Measurements from ENCODE around the gene SLX1A.
A peak's percentile ranks its signal among the peaks of the same experiment; 100 is the strongest.
"Not testable (repeated sequence)": the region's sequence is repeated elsewhere in the genome, so short reads cannot be mapped to it uniquely, and the experiment has no call there.

Gene SLX1A

DNA sequence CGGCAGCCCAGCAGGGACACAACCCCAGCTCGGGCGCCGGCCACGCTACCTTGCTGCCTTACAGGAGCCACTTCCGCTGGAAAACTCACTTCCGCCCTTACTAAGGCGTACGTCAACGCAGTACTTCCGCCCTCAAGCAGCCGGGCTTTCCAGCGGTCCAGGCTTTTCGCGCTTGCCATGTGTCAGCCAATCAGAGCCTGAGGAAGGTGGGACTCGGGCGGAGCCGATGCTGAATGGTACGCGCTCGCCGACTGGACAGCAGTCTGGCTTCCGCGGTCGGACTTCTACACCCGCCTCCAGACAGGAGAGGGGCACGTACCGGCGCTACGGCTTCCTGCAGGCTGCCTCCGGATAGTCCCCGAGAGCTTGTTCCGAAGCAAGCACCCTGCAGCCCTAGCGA is at the start of gene SLX1A, which contains the start of gene BOLA2B:
Gene SLX1A, plus strand, starts transcription at position 261 of the 400 bp plus-strand sequence. CDS start 210 bp downstream, outside the sequence.
Gene BOLA2B, minus strand, starts transcription at position 52 of the 400 bp plus-strand sequence. CDS start 71 bp downstream, outside the sequence.
- DNase-seq, result not testable (repeated sequence)

DNA sequence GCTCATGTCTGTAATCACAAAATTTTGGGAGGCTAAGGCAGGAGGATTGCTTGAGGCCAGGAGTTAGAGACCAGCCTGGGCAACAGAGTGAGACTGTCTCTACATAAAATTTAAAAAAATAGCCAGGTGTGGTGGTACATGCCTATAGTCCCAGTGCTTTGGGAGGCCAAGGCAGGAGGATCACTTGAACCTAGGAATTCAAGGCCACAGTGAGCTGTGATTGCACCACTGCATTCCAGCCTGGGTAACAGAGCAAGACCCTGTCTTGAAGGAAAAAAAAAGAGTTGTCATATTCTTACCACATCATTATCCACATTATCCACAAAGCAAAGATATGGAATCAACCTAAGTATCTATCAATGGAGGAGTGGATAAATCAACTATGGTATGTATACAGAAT is 49.7 kb upstream of the SLX1A start:
- no peak for DNase-seq

DNA sequence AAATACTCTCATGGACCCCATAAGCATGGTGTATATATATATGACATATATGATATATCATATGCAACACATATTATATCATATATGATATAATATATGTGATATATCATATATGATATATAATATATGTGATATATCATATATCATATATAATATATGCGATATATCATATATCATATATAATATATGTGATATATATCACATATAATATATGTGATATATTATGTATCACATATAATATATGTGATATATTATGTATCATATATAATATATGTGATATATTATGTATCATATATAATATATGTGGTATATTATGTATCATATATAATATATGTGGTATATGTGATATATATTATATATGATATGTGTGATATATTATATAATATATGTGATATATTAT is 48.8 kb upstream of the SLX1A start:
- DNase-seq, result no peak

DNA sequence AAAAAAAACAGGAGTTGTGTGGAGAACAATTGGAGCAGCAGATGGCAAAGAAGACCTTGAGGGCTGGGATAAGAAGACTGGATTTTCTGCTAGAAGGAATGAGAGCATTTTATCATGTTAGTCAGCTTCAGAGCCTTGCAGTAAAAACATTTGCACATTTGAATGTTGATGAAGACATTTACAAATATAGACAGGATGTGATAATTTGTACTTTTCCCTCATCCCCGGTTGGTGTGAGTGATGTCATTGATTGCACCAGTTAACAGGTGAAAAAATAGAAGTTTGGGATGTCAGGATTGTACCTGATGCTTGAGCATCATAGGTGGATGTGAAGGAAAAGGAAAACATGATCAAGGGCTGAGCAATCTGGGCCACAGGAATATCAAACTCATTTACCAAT is 48.0 kb upstream of the SLX1A start:
- no peak for DNase-seq

DNA sequence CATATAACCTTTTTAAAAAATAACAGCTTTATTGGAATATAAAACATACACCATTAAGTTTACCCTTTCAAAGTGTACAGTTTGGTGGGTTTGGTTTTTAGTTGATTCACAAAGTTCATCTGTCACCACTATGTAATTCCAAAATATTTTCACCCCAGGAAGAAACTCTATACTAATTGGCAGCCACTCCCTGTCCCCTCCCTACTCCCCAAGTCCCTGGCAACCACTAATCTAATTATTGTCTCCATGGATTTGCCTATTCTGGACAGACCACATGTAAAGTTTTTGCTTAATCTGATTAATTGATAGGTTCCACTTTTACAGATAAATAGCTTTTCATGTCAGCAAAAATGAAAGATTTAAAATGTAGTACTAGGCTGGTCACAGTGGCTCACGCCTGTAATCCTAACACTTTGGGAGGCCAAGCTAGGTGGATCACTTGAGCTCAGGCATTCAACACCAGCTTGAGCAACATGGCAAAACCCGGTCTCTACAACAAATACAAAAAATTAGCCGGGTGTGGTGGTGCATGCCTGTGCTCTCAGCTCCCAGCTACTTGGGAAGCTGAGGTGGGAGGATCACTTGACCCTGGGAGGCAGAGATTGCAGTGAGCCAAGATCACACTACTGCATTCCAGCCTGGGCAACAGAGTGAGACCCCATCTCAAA is 45.7 kb upstream of the SLX1A start:
- DNase-seq, result no peak

DNA sequence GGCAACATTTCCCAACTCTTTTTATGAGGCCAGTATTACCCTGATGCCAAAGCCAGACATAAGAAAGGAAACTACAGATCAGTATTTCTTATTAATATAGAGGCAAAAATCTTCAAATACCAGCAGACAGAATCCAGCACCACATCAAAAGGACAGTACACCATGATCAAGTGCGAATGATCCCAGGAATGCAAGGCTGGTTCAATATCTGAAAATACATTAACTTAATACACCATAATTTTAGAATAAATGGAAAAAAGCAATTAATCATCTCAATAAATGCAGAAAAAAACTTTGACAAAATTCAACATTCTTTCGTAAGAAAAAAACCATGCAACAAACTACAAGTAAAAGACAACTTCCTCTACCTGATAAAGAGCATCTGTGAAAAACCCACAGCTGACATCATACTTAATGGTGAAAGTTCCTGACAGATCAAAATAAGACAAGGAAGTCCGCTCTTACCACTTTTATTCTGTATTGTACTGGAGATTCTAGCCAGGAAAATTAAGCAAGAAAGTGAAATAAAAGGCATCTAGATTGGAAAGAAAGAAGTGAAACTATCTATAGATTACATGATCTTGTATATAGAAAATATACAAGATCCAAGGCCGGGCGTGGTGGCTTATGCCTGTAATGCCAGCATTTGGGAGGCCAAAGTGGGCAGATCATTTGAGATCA is 44.3 kb upstream of the SLX1A start:
- peak; percentile 83 for DNase-seq

DNA sequence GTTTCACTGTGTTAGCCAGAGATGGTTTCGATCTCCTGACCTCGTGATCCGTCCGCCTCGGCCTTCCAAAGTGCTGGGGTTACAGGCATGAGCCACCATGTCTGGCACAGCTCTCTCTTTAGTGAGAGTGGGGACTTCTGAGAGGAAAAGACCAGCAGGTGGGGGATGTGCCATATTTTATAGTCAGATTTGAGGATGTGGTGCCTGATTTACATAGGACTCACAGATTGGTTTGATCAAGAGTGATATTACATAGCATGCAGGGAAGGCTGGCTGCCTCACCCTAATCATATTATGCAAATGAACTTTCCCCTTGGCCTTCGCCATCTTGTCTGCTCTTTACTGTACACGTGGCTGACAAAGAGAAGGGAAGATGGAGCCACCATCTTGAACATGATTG is 42.6 kb upstream of the SLX1A start:
- DNase-seq, result no peak

DNA sequence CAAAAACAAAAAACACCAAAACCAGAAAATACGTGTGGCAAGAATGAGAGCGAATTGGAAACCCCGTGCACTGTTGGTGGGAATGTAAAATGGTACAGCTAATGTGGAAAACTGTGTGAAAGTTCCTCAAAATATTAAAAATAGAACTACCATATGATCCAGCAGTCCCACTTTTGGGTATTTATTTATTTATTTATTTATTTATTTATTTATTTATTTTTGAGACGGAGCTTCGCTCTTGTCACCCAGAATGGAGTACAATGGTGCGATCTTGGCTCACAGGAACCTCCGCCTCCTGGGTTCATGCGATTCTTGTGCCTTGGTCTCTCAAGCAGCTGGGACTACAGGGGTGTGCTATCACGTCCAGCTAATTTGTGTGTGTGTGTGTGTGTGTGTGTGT is 41.2 kb upstream of the SLX1A start:
- no peak for DNase-seq

DNA sequence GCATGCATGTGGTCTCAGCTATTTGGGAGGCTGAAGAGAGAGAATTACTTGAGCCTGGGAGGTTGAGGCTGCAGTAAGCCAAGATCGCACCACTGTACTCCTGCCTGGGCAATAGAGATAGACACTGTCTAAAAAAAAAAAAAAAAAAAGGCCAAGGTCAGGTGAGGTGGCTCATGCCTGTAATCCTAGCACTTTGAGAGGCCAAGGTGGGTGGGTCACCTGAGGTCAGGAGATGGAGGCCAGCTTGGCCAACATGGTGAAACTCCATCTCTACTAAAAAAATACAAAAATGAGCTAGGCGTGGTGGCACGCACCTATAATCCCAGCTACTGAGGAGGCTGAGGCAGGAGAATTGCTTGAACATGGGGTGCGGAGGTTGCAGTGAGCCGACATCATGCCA is 38.5 kb upstream of the SLX1A start:
- DNase-seq, result no peak

DNA sequence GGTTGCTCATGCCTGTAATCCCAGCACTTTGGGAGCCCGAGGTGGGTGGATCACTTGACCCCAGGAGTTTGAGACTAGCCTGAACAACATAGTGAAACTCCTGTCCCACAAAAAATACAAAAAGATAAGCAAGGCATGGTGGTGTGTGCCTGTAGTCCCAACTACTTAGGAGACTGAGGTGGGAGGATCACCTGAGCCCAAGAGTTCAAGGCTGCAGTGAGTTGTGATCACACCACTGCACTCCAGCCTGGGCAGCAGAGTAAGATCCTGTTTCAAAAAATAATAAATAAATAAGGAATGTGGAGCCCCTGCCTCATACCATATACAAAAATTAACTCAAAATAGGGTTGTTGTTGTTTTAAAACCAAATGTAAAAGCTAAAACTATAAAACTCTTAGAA is 36.5 kb upstream of the SLX1A start:
- DNase-seq, result no peak

DNA sequence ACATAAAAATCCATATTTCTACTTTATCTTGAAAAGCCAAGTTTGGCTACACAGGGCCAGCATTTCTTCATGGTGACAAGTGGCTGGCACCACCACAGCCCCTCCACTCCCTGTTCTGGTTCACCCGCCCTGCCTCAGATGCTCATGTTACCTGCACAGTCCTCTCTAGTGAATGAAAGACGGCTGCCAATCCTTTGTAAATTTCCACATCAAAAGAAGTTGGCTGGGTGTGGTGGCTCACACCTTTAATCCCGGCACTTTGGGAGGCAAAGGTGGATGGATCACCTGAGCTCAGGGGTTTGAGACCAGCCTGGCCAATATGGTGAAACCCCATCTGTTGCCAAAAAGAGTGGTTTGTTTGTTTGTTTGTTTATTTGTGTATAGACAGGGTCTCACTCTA is 30.1 kb upstream of the SLX1A start:
- DNase-seq, result no peak

DNA sequence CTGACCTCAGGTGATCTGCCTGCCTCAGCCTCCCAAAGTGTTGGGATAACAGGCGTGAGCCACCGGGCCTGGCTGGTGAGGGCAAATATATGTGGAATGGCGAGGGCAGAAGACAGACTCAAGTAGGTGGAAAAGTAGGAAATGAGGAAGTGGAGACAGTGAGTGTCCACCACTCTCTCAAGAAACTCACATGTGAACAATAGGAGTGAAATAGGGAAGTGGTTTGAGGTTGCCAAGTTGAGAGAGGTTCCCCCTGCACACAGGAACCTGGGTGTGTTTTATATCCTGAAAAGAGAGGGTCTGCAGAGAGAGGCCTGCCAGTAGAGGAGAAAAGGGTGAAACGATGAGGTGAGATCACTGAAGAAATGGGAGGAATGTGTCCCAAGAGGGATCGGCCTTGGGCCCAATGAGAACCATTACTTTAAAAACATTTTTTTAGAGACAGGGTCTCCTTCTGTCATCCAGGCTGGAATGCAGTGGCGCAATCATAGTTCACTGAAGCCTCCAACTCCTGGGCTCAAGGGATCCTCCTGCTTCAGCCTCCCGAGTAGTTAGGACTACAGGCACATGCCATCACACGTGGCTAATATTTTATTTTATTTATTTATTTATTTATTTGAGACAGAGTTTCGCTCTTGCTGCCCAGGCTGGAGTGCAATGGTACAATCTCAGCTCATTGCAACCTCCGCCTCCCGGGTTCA is 27.3 kb upstream of the SLX1A start:
- peak; percentile 91 for DNase-seq

DNA sequence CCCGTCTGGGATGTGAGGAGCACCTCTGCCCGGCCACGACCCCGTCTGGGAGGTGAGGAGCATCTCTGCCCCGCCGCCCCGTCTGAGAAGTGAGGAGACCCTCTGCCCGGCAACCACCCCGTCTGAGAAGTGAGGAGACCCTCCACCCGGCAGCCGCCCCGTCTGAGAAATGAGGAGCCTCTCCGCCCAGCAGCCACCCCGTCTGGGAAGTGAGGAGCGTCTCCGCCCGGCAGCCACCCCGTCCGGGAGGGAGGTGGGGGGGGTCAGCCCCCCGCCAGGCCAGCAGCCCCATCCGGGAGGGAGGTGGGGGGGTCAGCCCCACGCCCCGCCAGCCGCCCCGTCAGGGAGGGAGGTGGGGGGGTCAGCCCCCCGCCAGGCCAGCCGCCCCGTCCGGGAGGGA is 24.9 kb upstream of the SLX1A start:
- DNase-seq, result not testable (repeated sequence)

DNA sequence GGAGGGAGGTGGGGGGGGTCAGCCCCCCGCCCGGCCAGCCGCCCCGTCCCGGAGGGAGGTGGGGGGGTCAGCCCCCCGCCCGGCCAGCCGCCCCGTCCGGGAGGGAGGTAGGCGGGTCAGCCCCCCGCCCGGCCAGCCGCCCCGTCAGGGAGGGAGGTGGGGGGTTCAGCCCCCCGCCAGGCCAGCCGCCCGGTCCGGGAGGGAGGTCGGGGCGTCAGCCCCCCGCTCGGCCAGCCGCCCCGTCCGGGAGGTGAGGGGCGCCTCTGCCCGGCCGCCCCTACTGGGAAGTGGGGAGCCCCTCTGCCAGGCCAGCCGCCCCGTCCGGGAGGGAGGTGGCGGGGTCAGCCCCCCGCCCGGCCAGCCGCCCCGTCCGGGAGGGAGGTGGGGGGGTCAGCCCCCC is 24.3 kb upstream of the SLX1A start:
- not testable (repeated sequence) for DNase-seq

DNA sequence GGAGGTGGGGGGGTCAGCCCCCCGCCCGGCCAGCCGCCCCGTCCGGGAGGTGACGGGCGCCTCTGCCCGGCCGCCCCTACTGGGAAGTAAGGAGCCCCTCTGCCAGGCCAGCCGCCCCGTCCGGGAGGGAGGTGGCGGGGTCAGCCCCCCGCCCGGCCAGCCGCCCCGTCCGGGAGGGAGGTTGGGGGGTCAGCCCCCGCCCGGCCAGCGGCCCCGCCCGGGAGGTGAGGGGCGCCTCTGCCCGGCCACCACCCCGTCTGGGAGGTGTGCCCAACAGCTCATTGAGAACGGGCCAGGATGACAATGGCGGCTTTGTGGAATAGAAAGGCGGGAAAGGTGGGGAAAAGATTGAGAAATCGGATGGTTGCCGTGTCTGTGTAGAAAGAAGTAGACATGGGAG is 23.5 kb upstream of the SLX1A start:
- DNase-seq, result not testable (repeated sequence)

DNA sequence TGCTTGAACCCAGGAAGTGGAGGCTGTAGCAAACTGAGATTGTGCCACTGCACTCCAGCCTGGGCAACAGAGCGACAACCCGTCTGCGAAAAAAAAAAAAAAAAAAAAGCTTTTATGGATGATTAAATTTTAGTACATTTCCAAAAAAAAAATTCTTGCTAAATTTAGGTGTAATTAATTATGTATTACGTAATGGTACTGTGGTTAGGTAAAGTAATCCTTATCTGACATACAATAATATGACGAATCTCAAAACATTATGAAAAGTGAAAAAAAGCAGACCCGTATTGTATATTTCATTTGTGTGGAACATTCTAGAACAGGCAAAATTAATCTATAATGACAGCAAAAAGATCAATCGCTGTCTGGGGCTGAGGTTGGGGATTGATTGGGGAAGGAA is 20.6 kb upstream of the SLX1A start:
- no peak for DNase-seq

DNA sequence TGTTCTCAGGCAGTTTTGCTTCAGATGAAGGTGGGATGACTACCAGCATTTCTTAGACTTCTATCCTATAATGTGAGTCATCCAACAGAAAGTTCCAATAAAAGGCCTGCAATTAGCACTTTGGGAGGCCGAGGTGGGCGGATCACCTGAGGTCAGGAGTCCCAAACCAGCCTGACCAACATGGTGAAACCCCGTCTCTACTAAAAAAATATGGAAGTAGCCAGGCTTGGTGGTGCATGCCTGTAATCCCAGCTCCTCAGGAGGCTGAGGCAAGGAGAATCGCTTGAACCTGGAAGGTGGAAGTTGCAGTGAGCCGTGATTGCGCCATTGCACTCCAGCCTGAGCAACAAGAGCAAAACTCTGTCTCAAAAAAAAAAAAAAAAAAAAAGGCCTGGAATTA is 16.8 kb upstream of the SLX1A start:
- not testable (repeated sequence) for DNase-seq

DNA sequence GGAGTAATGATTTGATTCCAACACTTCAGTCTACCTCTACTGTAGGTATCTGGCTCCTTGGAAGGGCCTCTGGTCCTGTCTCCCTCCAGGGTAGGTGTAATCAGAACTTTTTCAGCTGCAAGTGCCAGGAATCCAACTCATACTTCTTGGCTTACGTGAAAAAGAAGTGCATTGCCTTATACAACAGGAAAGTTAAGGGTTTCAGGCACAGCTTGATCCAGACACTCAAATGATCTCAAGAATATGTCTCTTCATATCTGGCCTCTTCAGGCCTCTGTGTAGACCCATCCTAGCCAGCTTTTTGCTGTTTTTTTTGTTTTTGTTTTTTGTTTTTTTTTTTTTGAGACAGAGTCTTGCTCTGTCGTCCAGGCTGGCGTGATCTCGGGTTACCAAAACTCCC is 14.5 kb upstream of the SLX1A start:
- DNase-seq, result no peak

DNA sequence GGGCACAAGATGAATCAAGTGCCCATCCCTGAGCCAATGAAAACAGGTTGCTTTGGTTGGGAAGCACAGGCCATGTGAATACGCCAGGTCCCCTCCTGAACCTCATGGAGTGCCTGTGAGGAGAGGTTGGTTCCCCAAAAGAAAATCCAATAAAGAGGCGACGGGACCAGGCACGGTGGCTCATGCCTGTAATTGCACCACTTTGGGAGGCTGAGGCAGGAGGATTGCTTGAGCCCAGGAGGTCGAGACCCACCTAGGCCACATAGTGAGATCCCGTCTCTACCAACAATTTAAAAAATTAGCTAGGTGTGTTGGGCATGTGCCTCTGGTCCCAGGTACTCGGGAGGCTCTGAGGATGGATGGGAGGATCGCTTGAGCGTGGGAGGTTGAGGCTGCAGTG is 13.7 kb upstream of the SLX1A start:
- no peak for DNase-seq

DNA sequence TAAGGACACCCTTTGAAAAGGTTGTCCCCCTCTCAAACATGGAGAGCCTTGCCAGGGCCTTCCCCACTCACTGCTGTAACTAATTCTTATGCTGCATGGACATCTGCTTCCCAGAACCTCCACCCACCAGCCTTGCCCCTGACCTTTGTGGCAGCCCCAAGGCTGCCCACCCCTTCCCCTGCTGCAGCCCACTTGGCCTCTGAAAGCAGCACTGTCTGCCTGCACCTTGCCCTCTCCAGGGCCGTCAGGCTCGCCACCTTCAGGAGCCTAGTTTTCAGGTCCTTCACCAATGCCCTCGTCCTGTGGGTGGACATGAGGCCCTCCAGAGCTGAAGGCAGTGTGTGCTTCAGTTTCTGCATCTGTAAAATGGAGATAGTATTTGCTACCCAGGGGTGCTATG is 12.9 kb upstream of the SLX1A start:
- no peak for DNase-seq

DNA sequence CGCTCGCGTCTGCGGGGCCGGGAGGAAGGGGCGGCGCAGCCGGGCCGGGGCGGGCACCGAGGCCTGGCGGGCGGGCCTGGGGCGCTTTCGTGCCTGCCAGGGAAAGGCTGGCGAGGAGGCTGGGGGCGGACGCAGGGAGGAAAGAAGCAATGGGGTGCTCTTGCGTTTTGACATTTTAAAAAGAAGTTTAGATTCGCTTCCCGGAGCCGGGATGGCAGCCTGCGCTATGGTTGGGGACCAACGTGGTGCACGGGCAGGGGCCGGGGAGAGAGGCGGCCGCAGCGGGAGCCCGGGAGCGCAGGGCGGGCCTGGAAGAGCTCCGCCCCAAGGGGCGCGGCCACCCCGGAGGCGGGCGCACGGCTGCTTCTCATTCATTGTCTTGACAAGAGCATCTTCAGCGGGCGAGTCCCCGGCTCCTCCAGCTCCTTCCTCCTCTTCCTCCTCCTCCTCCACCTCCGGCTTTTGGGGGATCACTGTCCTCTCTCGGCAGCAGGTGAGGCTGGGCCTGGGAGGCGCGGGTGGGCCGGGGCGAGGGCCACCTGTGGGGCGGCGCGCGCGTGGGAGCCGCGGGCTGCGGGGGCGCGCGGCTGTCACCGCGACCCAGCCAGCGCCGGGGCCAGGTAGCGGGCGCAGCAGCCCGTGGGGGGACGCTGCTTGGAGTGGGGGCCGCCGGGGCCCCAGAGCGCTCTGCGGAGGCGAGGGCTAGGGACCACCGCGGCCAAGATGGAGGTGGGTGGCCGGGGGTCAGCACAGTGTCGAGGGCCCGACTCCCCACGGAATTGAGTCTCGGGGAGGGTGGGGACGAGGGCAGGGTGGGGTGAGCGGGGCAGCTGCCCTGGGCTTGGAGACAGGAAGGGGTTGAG is 10.2 kb upstream of the SLX1A start, which contains the start of gene CORO1A:
Gene CORO1A, plus strand, starts transcription at position 370 of the 863 bp plus-strand sequence. CDS start 1,608 bp downstream, outside the sequence.
- DNase-seq, result no peak

DNA sequence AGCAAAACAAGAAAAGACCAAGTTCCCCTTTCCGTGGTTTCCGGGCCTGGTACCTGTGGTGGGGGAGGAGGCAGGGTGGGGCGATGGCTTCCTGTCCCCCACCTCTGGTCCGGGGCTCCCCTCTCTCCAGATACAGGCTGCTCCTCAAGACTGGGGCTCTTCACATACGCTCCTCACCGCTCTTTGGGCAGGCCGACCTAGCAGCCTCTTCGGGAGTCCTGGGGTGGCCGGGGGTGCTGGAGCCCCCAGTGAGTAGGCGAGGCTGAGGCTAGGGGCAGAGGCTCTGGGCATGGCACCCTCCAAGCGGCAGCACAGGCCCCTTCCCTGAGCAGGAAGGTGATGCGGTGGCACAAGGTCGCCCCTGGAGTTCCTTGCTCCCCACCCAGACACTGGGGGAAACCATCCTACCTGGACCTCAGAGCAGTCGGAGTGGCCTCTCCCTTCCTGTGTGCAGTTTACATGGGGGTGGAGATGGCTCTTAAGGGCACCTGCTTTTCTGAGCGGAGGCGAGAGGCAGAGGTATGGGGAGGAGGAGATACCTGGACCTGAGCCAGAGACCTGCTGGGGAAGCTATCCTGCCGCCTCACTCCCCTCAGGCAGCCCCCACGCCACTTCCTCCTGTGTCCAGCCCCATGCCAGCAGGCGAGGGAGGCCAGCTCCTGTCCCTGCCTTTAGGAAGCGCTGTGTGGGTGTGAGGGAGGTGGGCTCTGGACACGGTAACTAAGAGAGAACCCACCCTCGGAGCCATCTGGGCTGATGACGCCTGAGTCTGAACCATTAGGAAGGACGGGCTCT is 9.4 kb upstream of the SLX1A start:
- no peak for DNase-seq

Data from SIG-M5 (cell line).